Hepatocyte (in vitro differentiated cells): ENCODE results near the gene FOXO1.

ENCODE experiments used
- CTCF ChIP-seq: fragments of 200-600 bp; sonication (generic); IDR thresholded peaks from 2 replicates; pipeline ENCODE4 v1.5.1; 2016; ENCODE audit warnings: antibody characterized with exemption, mild to moderate bottlenecking; ENCODE audit not compliant: poor library complexity
- EZH2 ChIP-seq: fragments of 200-600 bp; sonication (generic); IDR thresholded peaks from 2 replicates; pipeline ENCODE4 v1.6.1; 2016; ENCODE audit warnings: antibody characterized with exemption, mild to moderate bottlenecking, borderline replicate concordance
- EZH2phosphoT487 ChIP-seq: fragments of 200-600 bp; sonication (generic); IDR thresholded peaks from one replicate; pipeline ENCODE4 v1.6.1; 2018; ENCODE audit warnings: antibody characterized with exemption, mild to moderate bottlenecking, low read depth, moderate library complexity; ENCODE audit not compliant: unreplicated experiment, severe bottlenecking

- no peak for TF ChIP-seq EZH2phosphoT487
- TF ChIP-seq CTCF, result no peak
- TF ChIP-seq EZH2, result no peak
Observed at GRCh38 chr13:40588101-40588500, 78.3 kb downstream of the FOXO1 start.
